NCI-H82 treated with DMSO at 0.1 percent for 48 hours (cell line): ENCODE measurements around the gene CDK4.
"Not testable (repeated sequence)": the region's sequence is repeated elsewhere in the genome, so short reads cannot be mapped to it uniquely, and the experiment has no call there.

Experiments used
- DNase-seq: peaks from one replicate; lab custom pipeline; 2025; ENCODE audit not compliant: unreplicated experiment; lab: John Stamatoyannopoulos, UW

CDK4 gene

DNA sequence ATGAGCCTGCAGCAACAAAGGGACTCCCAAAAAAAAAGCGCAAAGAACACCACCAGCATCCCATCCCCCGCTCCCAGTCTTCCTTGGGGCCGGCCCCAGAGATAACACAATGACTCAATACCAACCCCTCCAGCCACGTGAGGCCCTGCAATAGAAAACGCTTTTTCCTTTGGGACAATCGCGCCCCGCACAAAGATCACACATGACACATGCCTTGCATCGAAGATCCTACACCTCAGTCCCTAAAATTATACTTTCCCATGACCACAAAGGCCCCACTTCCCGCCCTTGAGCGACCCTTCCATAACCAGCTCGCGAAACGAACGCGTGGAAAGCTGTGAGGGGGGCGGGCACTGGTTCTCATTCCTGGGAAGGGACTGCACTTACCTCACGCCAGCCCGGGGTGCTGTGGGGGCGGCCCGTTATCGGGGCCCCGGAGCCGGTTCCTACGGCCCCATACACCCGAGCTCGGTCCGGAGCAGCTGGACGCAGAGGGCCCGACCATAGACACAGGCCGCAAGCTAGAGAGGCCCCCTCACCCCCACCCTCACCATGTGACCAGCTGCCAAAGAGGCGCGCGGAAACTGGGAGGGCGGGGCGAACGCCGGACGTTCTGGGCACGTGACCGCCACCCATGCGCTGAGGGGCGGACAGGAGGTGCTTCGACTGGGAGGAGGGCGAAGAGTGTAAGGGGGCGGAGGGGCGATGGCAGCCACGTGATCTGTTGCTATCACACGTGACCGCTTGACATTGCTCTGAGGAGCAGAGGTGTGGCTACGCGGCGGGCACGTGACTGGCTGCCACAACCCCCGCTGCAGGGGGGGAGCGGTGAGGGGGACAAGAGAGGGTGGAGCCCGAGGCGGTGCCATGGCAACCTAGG is at the start of gene CDK4:
Gene CDK4 (minus strand): TSS at position 523 of the 880 bp plus-strand sequence. CDS start 593 bp downstream, outside the sequence.
- DNase-seq = peak; percentile 98

GRCh38 chr12:57800965-57801364 is 48.9 kb upstream of the CDK4 start:
- DNase-seq = no peak

GRCh38 chr12:57797933-57798332 is 45.8 kb upstream of the CDK4 start:
- no peak for DNase-seq

GRCh38 chr12:57796996-57797395 is 44.9 kb upstream of the CDK4 start:
- DNase-seq = no peak

GRCh38 chr12:57795354-57795753 is 43.2 kb upstream of the CDK4 start:
- DNase-seq = no peak

DNA sequence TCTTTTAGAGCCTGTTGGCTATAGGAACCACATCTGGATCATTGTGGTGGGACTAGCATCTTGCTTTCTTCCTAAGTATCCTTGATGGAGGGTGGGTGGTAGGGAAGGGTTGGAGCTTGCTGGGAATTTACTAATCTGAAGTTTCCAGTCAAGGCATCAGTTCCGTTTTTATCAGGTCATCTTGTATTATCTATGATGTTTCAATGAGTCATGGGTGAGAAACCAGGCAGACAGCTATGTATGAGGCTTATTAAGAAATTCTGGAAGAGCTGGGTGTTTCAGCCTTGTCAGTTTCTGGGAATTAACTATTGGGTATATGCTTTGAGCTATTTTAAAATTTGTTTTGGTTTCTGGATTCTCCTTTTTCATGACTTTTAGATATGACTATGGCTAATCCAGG is 41.8 kb upstream of the CDK4 start:
- DNase-seq = no peak

GRCh38 chr12:57783861-57784260 is 31.8 kb upstream of the CDK4 start:
- no peak for DNase-seq

- no peak for DNase-seq
These were observed 31.3 kb upstream of the CDK4 start for GRCh38 chr12:57783466-57783801.

DNA sequence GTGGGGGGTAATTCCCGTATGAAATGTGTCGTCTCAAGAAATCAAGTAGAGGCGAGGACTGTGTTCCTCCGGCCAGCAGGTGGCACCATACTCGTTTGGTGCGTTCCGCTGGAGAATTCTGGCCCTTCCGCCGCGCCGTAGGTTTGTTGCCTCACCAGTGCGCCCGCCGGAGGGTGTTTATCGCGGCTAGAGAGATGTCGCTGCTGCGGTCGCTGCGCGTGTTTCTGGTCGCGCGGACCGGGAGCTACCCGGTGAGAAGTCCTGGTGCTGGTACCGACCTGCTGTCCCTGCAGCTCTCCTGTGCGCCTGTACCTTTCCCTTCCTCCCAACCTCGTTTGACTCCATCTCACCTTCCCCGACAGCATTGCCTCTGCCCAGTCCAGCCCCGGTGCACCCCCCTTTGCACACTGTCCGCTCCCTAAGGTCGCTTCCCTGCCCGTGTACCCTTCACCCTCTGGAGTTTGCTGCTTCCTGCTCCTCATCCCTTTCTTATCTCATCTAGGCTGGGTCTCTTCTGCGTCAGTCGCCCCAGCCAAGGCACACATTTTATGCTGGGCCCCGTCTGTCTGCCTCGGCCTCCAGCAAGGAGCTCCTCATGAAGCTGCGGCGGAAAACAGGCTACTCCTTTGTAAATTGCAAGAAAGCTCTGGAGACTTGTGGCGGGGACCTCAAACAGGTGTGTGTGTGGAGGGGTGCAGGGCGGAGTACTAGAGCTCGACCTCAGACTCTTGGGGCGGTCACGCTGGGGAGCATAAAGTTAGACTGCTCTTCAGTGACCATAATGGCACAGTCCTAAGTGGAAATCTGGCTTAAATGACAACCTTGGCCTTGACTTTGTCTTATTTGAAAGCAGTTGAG is 30.7 kb upstream of the CDK4 start, which contains the start of gene TSFM:
Gene TSFM (plus strand): TSS at position 180 of the 858 bp plus-strand sequence. CDS start 15 bp downstream, at position 195.
- peak; percentile 79 for DNase-seq

- DNase-seq = no peak
These were observed 30.1 kb upstream of the CDK4 start for GRCh38 chr12:57782243-57782607.

DNA sequence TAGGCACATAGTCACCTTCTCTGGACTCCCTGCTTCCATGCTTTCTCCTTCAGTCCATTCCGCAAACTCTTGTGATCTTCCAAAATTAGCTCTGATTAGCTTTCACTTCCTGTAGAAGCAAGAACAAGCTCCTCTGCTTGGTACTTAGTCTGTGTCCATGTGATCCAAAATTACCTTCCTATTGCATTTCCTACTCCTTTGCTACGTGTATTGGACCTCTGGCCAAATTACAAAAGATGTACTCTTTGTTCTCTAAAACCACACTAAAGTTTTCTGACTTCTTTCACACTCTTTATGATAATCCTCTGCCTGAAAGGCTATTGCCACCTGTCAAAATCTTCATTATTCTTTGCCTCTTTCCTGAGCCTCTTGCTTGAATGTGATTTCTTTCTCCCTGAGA is 29.7 kb upstream of the CDK4 start:
- DNase-seq = no peak

- DNase-seq = no peak
These were observed 29.1 kb upstream of the CDK4 start for GRCh38 chr12:57781244-57781643.

DNA sequence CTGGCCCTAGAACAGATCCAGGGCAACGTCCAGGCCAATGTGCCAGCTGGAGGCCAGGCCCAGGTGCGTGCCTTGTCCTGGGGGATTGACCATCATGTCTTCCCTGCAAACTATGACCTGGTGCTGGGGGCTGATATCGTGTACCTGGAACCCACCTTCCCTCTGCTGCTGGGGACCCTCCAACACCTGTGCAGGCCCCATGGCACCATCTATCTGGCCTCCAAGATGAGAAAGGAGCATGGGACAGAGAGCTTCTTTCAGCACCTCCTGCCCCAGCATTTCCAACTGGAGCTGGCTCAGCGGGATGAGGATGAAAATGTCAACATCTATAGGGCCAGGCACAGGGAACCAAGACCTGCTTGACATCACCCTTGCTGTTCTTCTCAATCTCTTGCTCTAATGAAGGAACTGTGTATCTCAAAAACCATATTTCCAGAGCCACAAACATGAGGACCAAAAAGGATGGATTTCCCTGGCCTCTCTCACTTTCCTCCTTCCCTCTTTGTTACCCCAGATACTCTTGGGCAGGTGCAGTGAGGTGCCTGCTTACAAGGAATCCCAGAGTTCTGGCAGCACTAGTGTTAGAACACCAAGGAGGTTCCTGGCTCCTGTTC is 28.3 kb upstream of the CDK4 start:
- DNase-seq = no peak

- DNase-seq = no peak
These were observed 27.6 kb upstream of the CDK4 start for GRCh38 chr12:57779736-57780135.

DNA sequence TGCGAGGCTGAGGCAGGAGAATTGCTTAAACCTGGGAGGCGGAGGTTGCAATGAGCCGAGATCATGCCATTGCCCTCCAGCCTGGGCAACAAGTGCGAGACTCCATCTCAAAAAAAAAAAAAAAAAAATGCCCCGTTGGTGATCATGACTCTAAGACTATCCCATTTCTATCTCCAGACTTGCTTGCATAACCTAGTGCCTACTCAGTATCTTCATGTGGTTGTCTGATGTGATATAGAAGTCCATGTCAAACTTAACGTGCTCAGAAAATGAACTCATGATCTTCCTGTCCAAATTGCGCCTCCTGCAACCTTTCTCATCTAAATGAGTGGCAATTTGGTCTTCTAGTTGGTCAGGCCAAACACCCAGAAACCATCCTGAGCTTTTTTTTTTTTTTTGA is 25.8 kb upstream of the CDK4 start:
- DNase-seq = no peak

- no peak for DNase-seq
These were observed 25.3 kb upstream of the CDK4 start for GRCh38 chr12:57777367-57777766.

DNA sequence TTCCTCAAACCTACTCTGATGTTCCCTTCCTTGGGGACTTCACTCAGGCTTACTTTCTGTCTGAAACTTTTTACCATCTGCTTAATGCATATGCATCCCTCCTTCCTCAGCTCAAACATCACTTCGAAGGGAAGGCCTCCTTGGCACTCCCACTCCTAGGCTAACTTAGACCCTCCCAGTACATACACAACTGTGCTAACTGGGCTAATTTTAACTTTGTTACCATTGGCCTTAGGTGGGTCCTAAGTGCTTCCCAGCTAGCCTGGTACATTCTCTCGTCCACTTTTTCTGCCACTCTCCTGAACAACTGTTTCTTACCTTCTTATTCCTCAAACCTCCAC is 24.1 kb upstream of the CDK4 start:
- DNase-seq = no peak

DNA sequence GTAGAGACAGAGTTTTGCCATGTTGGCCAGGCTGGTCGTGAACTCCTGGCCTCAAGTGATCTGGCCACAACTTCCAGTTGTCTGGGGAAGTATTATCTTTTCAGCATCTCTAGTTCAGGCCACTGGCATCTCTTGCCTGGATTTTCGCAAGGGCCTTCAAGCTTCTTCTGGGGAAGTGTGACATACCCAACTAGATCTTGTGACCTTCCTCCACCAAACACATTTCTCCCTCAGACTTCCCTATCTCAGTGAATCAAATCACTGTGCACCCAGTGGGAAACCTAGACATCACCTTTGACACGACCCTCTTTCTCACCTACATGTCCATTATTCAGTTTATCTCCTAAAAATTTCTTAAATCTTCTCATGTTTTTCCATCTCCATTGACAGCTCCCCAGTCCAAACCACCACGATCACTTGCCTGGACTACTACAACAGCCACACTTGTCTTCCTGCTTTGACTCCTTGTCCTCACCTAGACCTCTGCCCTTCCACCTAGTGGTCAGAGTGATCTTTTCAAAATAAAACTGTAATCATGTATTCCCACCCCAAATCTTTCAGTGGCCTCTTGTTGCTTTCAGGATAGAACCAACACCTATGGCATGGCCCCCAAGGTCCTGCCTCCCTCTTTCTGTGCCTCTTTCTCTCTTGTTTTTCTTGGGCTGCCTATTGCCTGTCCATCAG is 23.6 kb upstream of the CDK4 start:
- DNase-seq = no peak

DNA sequence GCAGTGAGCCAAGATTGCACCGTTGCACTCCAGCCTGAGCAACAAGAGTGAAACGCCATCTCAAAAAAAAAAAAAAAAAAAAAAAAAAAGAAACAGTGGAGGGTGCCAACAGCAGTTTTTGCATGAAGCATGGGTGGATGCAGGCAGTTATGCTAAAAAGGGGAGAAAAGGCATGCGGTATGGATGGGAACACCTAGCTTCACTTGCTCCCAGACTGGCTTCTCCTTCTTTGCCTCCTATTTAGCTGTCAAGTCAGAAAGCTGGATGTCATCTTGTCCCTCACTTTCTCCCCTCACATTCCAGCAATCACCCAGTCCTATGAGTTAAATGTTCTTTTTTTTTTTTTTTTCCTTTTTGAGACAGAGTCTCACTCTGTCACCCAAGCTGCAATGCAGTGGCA is 22.9 kb upstream of the CDK4 start:
- DNase-seq = no peak

DNA sequence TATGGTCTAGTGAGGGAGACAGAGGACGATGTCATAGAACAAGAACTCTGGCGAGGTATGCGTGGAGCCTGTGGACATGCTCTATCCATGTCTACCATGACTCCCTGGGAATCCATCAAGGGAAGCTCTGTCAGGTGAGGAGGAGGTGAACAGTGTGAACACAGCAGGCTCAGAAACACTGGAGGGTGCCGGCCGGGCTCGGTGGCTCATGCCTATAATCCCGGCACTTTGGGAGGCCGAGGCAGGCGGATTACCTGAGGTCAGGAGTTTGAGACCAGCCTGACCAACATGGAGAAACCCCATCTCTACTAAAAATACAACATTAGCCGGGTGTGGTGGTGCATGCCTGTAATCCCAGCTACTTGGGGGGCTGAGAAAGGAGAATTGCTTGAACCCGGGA is 22.5 kb upstream of the CDK4 start:
- not testable (repeated sequence) for DNase-seq
